Muscle layer of colon (tissue), 2 donors: ENCODE data around the gene ZFYVE28.

Source experiments
- H3K27ac ChIP-seq: one replicate; pipeline ENCODE4 v1.7.0; 2013; ENCODE audit warnings: low read depth, mild to moderate bottlenecking, low read length, moderate library complexity
- H3K27me3 ChIP-seq, 2 donors: one replicate each; pipeline ENCODE4 v1.7.0; 2013; ENCODE audit warnings: low read length in 2 of 2, mild to moderate bottlenecking in 2 of 2; ENCODE audit not compliant: insufficient read depth in 2 of 2, control insufficient read depth in 1 of 2
- H3K36me3 ChIP-seq: one replicate; pipeline ENCODE4 v1.7.0; 2013; ENCODE audit warnings: mild to moderate bottlenecking, low read length; ENCODE audit not compliant: insufficient read depth
- H3K4me1 ChIP-seq: one replicate; pipeline ENCODE4 v1.7.0; 2013; ENCODE audit warnings: mild to moderate bottlenecking, low read length; ENCODE audit not compliant: insufficient read depth
- H3K4me3 ChIP-seq, 2 donors: one replicate each; pipeline ENCODE4 v1.7.0; 2013; ENCODE audit warnings: low read length in 2 of 2, low read depth in 1 of 2, mild to moderate bottlenecking in 1 of 2, moderate library complexity in 1 of 2
- H3K9ac ChIP-seq: one replicate; pipeline ENCODE4 v1.7.0; 2013; ENCODE audit warnings: low read length
- H3K9me3 ChIP-seq: one replicate; pipeline ENCODE4 v1.7.0; 2013; ENCODE audit warnings: mild to moderate bottlenecking, low read length
- donor health status: abdominal sarcoma.
- donor health status: Adenocarcinoma of cecum.

Gene ZFYVE28

GRCh38 chr4:2324891-2325290, 93.6 kb downstream of the ZFYVE28 start:
- Histone ChIP-seq H3K27ac (no peak overlapping the region), H3K9me3 (no peaks in the 10 kb centered on the region), H3K27me3 (no peaks in the 10 kb centered on the region), H3K4me3 (no peak overlapping the region), H3K36me3 (no peaks in the 10 kb centered on the region), H3K9ac (no peak overlapping the region), H3K4me1 (no peaks in the 10 kb centered on the region)

GRCh38 chr4:2322841-2323240, 95.6 kb downstream of the ZFYVE28 start:
- Histone ChIP-seq H3K4me1 (no peaks in the 10 kb centered on the region), H3K27ac (no peak overlapping the region), H3K27me3 (no peaks in the 10 kb centered on the region), H3K36me3 (no peaks in the 10 kb centered on the region), H3K4me3 (no peak overlapping the region), H3K9ac (no peak overlapping the region), H3K9me3 (no peaks in the 10 kb centered on the region)

GRCh38 chr4:2322227-2322626, 96.2 kb downstream of the ZFYVE28 start:
- no peak overlapping the region for H3K27ac ChIP-seq

GRCh38 chr4:2321279-2322196, 96.9 kb downstream of the ZFYVE28 start:
- Histone ChIP-seq H3K4me3 (no peak overlapping the region), H3K4me1 (no peaks in the 10 kb centered on the region), H3K9ac (no peak overlapping the region), H3K9me3 (no peaks in the 10 kb centered on the region), H3K27ac (no peak overlapping the region), H3K27me3 (no peaks in the 10 kb centered on the region), H3K36me3 (no peaks in the 10 kb centered on the region)

More at GRCh38 chr4:2322227-2322626, 96.2 kb downstream of the ZFYVE28 start:
- Histone ChIP-seq H3K4me3 (no peak overlapping the region), H3K36me3 (no peaks in the 10 kb centered on the region), H3K4me1 (no peaks in the 10 kb centered on the region), H3K27me3 (no peaks in the 10 kb centered on the region), H3K9me3 (no peaks in the 10 kb centered on the region), H3K9ac (no peak overlapping the region)

GRCh38 chr4:2320746-2321145, 97.7 kb downstream of the ZFYVE28 start:
- Histone ChIP-seq H3K27ac (no peak overlapping the region), H3K4me1 (no peaks in the 10 kb centered on the region), H3K4me3 (no peak overlapping the region), H3K36me3 (no peaks in the 10 kb centered on the region), H3K9ac (no peak overlapping the region), H3K9me3 (no peaks in the 10 kb centered on the region), H3K27me3 (no peaks in the 10 kb centered on the region)

- Histone ChIP-seq H3K9ac (no peak overlapping the region), H3K9me3 (no peaks in the 10 kb centered on the region), H3K27ac (no peak overlapping the region), H3K4me1 (no peaks in the 10 kb centered on the region), H3K27me3 (no peaks in the 10 kb centered on the region), H3K36me3 (no peaks in the 10 kb centered on the region), H3K4me3 (no peak overlapping the region)
Measured at GRCh38 chr4:2320152-2320551, 98.3 kb downstream of the ZFYVE28 start.

- no peaks in the 10 kb centered on the region for H3K4me1 ChIP-seq
- H3K36me3 ChIP-seq, result no peaks in the 10 kb centered on the region
- H3K9me3 ChIP-seq, result no peaks in the 10 kb centered on the region
- H3K27ac ChIP-seq, result no peak overlapping the region
- H3K27me3 ChIP-seq, result no peaks in the 10 kb centered on the region
- no peak overlapping the region for H3K9ac ChIP-seq
- no peak overlapping the region for H3K4me3 ChIP-seq
Measured at GRCh38 chr4:2318885-2319284, 99.6 kb downstream of the ZFYVE28 start.

- Histone ChIP-seq H3K27ac (no peak overlapping the region), H3K9me3 (no peaks in the 10 kb centered on the region), H3K27me3 (no peaks in the 10 kb centered on the region), H3K9ac (no peak overlapping the region), H3K36me3 (no peaks in the 10 kb centered on the region), H3K4me3 (no peak overlapping the region), H3K4me1 (no peaks in the 10 kb centered on the region)
Measured at GRCh38 chr4:2318476-2318875, 100.0 kb downstream of the ZFYVE28 start.

- no peaks in the 10 kb centered on the region for H3K9me3 ChIP-seq
- no peaks in the 10 kb centered on the region for H3K36me3 ChIP-seq
- no peak overlapping the region for H3K4me3 ChIP-seq
- H3K27ac ChIP-seq, result no peak overlapping the region
- H3K9ac ChIP-seq, result no peak overlapping the region
- H3K4me1 ChIP-seq, result no peaks in the 10 kb centered on the region
- no peaks in the 10 kb centered on the region for H3K27me3 ChIP-seq
Measured at GRCh38 chr4:2313366-2313765, 105.1 kb downstream of the ZFYVE28 start.

- no peak overlapping the region for H3K9ac ChIP-seq
- H3K27me3 ChIP-seq, result no peaks in the 10 kb centered on the region
- H3K9me3 ChIP-seq, result no peaks in the 10 kb centered on the region
- H3K4me1 ChIP-seq, result no peaks in the 10 kb centered on the region
- no peak overlapping the region for H3K4me3 ChIP-seq
- H3K36me3 ChIP-seq, result no peaks in the 10 kb centered on the region
- no peak overlapping the region for H3K27ac ChIP-seq
Measured at GRCh38 chr4:2306773-2307410, 111.6 kb downstream of the ZFYVE28 start.

- Histone ChIP-seq H3K27me3 (no peaks in the 10 kb centered on the region), H3K27ac (no peak overlapping the region), H3K9ac (no peak overlapping the region), H3K4me1 (no peaks in the 10 kb centered on the region), H3K36me3 (no peaks in the 10 kb centered on the region), H3K9me3 (no peaks in the 10 kb centered on the region), H3K4me3 (no peak overlapping the region)
Measured at GRCh38 chr4:2305766-2306501, 112.5 kb downstream of the ZFYVE28 start.
